GM21360 (cell line): Measurements from ENCODE around the gene ADAT3.

Source experiments
- ATAC-seq: cut with Tn5 transposase; IDR thresholded peaks from one replicate; pipeline ENCODE4 v1.9.1; 2021; ENCODE audit warnings: mild to moderate bottlenecking, moderate library complexity; ENCODE audit not compliant: unreplicated experiment

Gene ADAT3

GRCh38 chr19:1912760-1913505 is 7.7 kb downstream of the ADAT3 start:
- no peak for ATAC-seq

- no peak for ATAC-seq
Observed at GRCh38 chr19:1913781-1914577, 8.8 kb downstream of the ADAT3 start.

GRCh38 chr19:1914826-1915341 is 9.7 kb downstream of the ADAT3 start:
- ATAC-seq: no peak

- ATAC-seq: no peak
Observed at GRCh38 chr19:1917146-1917545, 11.9 kb downstream of the ADAT3 start.

- no peak for ATAC-seq
Observed at GRCh38 chr19:1917926-1918325, 12.7 kb downstream of the ADAT3 start.

- no peak for ATAC-seq
Observed at GRCh38 chr19:1918975-1919374, 13.8 kb downstream of the ADAT3 start.

- no peak for ATAC-seq
Observed at GRCh38 chr19:1920644-1921043, 15.4 kb downstream of the ADAT3 start.

- ATAC-seq: no peak
Observed at GRCh38 chr19:1921326-1921725, 16.1 kb downstream of the ADAT3 start.

GRCh38 chr19:1921825-1922224 is 16.6 kb downstream of the ADAT3 start:
- no peak for ATAC-seq

- ATAC-seq: no peak
Observed at GRCh38 chr19:1922803-1923202, 17.6 kb downstream of the ADAT3 start.

- ATAC-seq: no peak
Observed at GRCh38 chr19:1923319-1923718, 18.1 kb downstream of the ADAT3 start.

- ATAC-seq: no peak
Observed at GRCh38 chr19:1924320-1924961, 19.2 kb downstream of the ADAT3 start.

- no peak for ATAC-seq
Observed at GRCh38 chr19:1925544-1925943, 20.3 kb downstream of the ADAT3 start.

GRCh38 chr19:1929021-1929742 is 24.0 kb downstream of the ADAT3 start:
- no peak for ATAC-seq

- no peak for ATAC-seq
Observed at GRCh38 chr19:1931445-1931844, 26.2 kb downstream of the ADAT3 start.

GRCh38 chr19:1932395-1932794 is 27.2 kb downstream of the ADAT3 start:
- no peak for ATAC-seq

- no peak for ATAC-seq
Observed at GRCh38 chr19:1933244-1933643, 28.0 kb downstream of the ADAT3 start.

- no peak for ATAC-seq
Observed at GRCh38 chr19:1933942-1934341, 28.7 kb downstream of the ADAT3 start.

- ATAC-seq: no peak
Observed at GRCh38 chr19:1935484-1936208, 30.4 kb downstream of the ADAT3 start.

- ATAC-seq: no peak
Observed at GRCh38 chr19:1936430-1936829, 31.2 kb downstream of the ADAT3 start.
